ENCODE data around the gene KRTAP4-16.
"Not testable (repeated sequence)": the region's sequence is repeated elsewhere in the genome, so short reads cannot be mapped to it uniquely, and the experiment has no call there.

DNA sequence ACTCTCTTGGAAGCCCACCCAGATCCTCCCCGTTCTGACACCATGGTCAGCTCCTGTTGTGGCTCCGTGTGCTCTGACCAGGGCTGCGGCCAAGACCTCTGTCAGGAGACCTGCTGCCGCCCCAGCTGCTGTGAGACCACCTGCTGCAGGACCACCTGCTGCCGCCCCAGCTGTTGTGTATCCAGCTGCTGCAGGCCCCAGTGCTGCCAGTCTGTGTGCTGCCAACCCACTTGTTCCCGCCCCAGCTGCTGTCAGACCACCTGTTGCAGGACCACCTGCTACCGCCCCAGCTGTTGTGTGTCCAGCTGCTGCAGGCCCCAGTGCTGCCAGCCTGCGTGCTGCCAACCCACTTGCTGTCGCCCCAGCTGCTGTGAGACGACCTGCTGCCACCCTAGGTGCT lies 3.3 kb upstream of the KRTAP4-16 start, which contains the start of gene KRTAP4-9:
- TF ChIP-seq, protein P1, sequence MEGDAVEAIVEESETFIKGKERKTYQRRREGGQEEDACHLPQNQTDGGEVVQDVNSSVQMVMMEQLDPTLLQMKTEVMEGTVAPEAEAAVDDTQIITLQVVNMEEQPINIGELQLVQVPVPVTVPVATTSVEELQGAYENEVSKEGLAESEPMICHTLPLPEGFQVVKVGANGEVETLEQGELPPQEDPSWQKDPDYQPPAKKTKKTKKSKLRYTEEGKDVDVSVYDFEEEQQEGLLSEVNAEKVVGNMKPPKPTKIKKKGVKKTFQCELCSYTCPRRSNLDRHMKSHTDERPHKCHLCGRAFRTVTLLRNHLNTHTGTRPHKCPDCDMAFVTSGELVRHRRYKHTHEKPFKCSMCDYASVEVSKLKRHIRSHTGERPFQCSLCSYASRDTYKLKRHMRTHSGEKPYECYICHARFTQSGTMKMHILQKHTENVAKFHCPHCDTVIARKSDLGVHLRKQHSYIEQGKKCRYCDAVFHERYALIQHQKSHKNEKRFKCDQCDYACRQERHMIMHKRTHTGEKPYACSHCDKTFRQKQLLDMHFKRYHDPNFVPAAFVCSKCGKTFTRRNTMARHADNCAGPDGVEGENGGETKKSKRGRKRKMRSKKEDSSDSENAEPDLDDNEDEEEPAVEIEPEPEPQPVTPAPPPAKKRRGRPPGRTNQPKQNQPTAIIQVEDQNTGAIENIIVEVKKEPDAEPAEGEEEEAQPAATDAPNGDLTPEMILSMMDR (IDR thresholded peaks at IDR 0.05; ENCODE audit: insufficient read depth, low read depth, low read length): not testable (repeated sequence)
- TF ChIP-seq EZH2 (IDR thresholded peaks at IDR 0.05; ENCODE audit: insufficient read depth, low read length): not testable (repeated sequence)
